T-helper 2 cell (primary cell): Measurements from ENCODE around the gene MRPL54.
A peak's percentile ranks its signal among the peaks of the same experiment; 100 is the strongest.

ENCODE experiments used
- DNase-seq, 5 experiments: peaks; one replicate each; pipeline versions ENCODE4 v3.0.0 to v3.0.0-alpha.2; 2012 to 2022

MRPL54 gene

GRCh38 chr19:3785938-3786824, 23.7 kb downstream of the MRPL54 start, which contains the start of gene MATK:
Gene MATK (minus strand): TSS chr19:3786381. CDS start chr19:3785135, 1,246 bp downstream.
- DNase-seq, result peak in 1 of 5 experiments; percentile 47

- DNase-seq, result peak in 1 of 5 experiments; percentile 60
These were observed 26.7 kb downstream of the MRPL54 start for GRCh38 chr19:3788996-3789778.

- no peak for DNase-seq
These were observed 27.8 kb downstream of the MRPL54 start for GRCh38 chr19:3790209-3790734.

DNA sequence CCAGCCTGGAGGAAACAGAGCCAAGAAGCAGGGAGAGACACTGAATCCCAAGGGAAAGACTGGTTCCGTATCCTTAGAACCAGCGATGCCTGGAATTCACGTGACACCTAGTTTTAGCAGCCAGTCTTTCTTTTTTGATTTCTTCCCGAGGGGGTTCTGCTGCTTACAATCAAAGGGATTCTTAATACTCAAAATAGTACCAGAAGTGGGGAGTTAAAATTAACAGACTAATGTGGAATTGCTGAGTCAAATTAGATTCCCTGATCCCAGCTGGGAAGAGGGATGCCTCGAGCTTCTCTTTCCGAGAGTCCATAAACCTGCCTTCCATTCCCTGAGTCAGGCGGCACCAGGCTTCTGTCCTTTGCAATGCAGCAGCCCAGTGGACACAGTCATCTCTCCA, 28.5 kb downstream of the MRPL54 start:
- no peak for DNase-seq

DNA sequence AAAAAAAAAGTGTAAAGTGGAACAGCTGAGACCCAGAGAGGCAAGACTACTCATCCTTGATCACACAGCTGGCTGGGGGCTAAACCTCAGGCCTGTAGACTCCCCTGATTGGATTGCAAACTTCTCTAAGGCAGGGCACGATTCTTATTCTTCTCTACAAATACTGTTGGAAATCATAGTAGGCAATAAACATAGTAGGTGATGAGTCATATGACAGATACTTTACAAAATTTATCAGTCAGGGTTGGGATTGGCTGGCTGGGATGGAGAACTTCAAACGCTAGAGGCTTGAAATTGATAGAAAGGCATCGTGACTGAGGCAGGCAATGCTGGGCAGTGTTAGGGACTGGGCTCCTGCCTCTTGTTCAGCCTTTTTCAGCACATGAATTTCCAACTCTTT, 29.6 kb downstream of the MRPL54 start:
- DNase-seq, result no peak

GRCh38 chr19:3793799-3794198, 31.3 kb downstream of the MRPL54 start:
- no peak for DNase-seq

DNA sequence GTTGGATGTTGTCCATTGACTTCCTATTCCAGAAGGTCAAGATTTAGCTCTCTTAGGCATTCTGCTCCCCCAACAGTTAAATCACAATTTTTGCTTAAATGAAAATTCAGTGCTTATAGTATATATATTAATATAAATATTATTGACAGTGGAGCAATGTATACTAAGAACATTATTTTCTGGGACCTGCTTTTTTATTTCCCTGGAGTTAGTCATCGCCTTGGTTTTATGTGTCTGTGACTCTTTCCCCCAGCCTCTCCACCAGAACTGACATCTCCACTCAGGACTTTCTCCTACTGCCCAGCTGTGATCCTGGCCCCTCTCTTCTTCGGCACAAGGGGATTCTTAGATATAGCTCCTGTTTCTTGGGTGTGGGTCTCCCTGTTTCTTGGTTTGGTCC, 33.9 kb downstream of the MRPL54 start:
- DNase-seq, result no peak

DNA sequence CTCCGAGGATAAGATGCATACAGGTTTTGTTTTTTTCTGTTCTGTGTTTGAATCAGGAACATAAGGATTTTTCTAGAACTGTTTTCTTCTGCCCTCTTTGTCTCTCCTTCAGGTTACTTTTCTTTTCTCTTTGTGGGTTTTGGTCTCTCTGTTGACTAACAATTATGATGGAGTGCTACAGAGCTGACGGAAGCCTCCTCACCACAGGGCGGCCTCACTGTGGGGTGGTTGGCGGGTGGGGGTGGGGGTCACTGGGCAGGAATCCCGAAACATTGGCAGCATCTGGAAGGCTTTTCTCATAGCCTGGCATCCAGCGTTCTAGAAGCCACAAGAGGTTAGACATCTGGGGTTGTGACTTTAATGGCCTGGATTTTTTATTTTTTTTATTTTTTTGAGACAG, 35.7 kb downstream of the MRPL54 start:
- peak in 2 of 5 experiments; percentile 70 to 74 for DNase-seq

- no peak for DNase-seq
These were observed 38.5 kb downstream of the MRPL54 start for GRCh38 chr19:3800996-3801395.

DNA sequence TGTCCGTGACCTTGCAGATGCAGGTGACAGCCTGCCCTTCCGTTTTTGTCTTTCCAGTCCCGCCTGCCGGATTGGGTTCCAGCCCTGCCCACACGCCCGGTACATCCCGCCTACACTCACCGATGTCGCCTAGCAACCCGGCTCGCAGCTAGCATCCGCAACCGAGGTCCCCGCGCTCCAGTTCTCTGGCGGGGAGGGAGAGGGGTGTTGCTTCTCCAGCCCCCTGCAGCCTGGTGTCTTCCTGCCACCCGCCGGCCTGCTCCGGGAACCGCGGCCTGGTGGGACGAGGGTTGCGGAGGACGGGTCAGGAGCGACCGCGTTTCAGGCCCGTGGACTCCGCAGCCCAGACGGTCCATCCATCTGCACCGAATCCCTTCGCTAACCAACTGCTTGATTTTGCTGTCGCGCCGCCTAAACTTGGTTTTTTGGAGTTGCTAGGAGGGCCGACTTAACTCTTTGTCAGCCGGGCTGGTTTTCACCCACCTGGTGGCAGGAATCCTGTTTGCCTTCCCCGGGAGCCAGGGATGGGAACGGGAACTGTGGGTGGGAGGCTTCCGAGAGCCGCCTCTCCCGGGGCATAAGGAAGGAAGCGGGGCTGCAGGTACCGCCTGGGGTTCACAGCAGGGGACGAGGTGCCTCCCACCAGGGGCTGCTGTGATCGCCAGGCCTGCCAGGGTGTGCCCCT, 39.1 kb downstream of the MRPL54 start:
- peak in 4 of 5 experiments; percentile 21 to 80 (median 40) for DNase-seq

- no peak for DNase-seq
These were observed 40.8 kb downstream of the MRPL54 start for GRCh38 chr19:3803114-3803888.

- DNase-seq, result no peak
These were observed 41.5 kb downstream of the MRPL54 start for GRCh38 chr19:3803986-3804385.

- DNase-seq, result no peak
These were observed 41.9 kb downstream of the MRPL54 start for GRCh38 chr19:3804429-3804828.

DNA sequence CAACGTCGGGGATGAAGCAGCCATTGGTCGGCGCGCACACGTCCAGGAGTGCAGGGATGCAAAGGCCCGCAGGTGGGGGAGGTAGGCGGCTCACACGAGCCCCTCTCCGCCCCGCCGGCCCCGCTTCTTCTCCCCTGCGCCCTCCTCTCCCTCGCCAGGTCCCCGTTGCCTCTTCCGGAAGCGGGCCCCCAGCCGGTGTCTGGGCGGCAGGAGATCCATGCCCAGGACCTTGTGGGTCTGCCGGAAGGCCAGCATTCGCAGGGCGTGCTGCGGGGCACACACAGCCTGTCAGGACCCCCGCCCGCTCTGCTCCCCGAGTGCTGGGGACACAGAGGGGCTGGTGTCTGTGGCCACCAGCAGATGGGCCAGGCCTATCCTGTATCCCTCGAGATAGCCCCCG, 43.4 kb downstream of the MRPL54 start:
- DNase-seq, result no peak

- DNase-seq, result no peak
These were observed 44.6 kb downstream of the MRPL54 start for GRCh38 chr19:3807131-3807480.

GRCh38 chr19:3807574-3808354, 45.3 kb downstream of the MRPL54 start:
- DNase-seq, result no peak

DNA sequence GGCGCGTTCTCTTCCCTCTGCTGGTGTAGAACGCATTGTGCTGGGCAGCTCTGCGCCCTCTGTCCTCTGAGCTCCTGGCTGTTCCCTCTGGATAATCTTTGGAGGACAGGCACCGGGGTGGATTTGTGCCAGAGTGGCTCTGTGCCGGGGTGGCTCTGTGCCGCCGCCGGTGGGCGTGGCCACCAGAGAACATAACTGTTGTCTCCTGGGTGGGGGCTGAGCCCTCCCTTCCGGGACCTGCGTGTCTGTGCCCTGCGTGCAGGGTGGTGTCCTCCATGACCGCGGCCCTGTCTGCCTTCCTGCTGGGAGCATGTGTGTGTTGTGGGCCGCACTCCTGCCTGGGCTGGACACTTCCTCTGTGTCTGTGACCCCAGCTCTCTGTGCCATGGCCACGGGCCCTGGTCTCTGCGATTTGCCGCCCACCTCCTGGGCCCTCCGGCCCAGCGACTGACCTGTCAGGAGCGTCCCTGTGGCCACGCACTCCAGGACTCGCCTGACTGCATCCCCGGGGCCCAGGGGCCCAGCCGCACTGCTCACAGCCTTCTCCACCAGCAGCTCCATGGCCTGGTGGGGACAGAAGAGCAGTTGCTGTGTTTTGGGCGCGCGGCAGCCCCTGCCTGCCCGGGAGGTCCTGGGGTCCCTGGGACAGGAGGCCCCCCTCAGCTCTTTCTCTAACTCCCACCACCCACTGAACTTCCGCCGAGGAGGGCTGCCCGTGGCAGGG, 46.1 kb downstream of the MRPL54 start:
- no peak for DNase-seq

DNA sequence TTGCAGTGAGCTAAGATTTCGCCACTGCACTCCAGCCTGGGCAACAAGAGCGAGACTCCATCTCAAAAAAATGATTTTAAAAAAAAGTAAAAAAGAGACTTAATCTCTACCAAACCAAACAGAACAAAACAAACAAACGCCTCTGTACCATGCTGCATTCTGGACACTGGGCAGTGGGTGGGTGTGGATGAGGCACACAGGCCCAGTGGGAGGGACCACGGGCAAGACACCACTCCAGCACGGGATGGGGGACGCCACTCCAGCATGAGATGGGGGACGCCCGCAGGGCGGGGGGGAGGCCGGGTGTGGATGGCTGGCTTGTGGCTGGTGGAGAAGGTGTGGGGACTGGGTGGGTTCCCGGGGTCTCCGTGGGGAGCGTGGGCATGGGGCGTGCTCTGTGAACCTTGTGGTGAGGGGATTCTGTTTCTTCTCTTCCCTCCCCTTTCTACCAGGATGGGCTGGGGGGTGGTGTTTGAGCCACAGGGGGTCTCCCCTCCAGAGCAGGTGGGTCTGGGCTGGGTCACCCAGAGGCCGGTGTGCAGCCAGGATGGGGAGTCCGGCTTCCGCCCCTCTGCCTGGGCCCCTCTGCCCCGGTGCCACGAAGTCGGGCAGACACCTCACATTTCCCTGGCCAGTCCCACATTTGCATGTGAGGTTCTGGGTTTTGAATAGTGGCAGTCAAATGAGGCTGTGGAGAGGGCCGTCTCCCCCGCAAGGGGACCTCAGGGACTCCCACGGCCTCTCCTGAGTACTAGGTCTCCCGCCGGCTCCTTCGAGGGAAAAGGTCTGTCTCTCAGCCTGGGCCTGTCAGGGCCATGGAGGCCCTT, 47.6 kb downstream of the MRPL54 start:
- DNase-seq, result no peak

GRCh38 chr19:3810708-3811355, 48.4 kb downstream of the MRPL54 start:
- DNase-seq, result no peak
